Measurements from ENCODE around the gene POU2F1.

DNA sequence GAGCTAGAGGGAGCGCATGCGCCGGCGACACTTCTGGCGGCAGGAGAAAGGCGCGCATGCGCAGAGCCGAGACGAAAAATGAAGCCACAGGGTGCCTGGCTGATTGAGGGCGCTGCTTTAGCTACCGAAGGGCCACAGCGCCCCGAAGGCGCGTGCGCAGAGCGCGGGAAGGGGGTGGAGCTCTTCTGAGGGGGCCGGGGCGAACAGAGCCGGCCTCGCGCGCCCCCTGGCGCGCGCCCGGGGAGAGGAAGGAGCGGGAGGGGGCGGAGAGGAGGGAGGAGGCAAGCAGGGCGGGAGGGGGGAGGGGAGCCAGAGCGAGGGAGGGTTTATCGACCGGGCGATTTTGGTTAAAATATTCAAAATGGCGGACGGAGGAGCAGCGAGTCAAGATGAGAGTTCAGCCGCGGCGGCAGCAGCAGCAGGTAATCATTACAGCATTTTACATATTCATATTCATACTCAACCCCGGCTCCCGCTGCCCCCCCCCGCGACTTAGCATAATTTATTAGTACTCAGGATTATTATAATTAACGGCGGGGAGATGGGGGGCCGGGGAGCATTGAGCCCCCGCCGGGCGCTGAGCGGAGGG is at the start of gene POU2F1:
- TF ChIP-seq, protein P1, sequence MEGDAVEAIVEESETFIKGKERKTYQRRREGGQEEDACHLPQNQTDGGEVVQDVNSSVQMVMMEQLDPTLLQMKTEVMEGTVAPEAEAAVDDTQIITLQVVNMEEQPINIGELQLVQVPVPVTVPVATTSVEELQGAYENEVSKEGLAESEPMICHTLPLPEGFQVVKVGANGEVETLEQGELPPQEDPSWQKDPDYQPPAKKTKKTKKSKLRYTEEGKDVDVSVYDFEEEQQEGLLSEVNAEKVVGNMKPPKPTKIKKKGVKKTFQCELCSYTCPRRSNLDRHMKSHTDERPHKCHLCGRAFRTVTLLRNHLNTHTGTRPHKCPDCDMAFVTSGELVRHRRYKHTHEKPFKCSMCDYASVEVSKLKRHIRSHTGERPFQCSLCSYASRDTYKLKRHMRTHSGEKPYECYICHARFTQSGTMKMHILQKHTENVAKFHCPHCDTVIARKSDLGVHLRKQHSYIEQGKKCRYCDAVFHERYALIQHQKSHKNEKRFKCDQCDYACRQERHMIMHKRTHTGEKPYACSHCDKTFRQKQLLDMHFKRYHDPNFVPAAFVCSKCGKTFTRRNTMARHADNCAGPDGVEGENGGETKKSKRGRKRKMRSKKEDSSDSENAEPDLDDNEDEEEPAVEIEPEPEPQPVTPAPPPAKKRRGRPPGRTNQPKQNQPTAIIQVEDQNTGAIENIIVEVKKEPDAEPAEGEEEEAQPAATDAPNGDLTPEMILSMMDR (optimal IDR thresholded peaks at IDR 0.05 in 1 of 3, IDR thresholded peaks at IDR 0.05 in 1 of 3, conservative IDR thresholded peaks at IDR 0.05 in 1 of 3; ENCODE audit: extremely low read depth in 1 of 3, insufficient read depth in 2 of 3, low read length in 3 of 3): peak; percentile 28 to 79 (median 46)
- TF ChIP-seq EZH2 (IDR thresholded peaks at IDR 0.05; ENCODE audit: low read length): no peak
